Measurements from ENCODE around the gene SRGAP1. TPM values are rescaled to one million over a fixed set of nuclear protein-coding genes. Genes with fewer than 3 reads are reported as not detected.

The SRGAP1 gene
- total and polyA plus RNA-seq, 9 donors: 2.8 to 17.9 (median 8.6) TPM

DNA sequence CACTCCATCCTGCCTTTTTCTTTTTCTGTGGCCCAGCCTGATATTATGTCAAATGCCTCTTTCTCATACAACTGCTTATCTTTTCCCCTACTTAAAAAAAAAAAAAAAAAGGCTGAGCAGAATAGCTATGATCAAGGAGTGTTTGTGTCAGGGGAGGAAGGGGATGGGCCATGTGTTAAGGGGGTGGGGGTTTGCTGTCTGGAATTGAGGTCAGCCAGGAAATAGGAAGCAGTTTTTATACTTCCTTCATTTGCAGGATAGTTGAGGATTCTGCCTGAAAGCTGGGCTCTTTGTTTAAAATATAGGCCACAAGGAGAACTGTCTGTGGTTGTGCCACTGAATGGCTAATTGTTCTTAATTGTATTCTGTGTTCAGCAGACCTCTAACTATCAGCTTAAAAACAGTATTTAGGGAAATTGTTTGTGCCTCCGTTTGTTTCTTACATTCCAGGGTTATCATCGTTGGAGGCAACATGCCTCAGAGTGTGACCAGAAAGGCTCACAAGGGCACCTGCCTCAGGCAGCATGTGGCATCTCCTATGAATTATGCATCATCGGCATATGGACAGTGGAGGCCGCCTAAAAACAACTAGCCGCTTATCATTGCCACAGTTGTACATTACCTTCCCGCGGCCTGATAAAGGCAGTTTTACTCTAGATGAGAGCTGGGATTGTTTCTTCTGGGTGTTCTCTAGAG lies 96.0 kb downstream of the SRGAP1 start:
- TF ChIP-seq, protein P1, sequence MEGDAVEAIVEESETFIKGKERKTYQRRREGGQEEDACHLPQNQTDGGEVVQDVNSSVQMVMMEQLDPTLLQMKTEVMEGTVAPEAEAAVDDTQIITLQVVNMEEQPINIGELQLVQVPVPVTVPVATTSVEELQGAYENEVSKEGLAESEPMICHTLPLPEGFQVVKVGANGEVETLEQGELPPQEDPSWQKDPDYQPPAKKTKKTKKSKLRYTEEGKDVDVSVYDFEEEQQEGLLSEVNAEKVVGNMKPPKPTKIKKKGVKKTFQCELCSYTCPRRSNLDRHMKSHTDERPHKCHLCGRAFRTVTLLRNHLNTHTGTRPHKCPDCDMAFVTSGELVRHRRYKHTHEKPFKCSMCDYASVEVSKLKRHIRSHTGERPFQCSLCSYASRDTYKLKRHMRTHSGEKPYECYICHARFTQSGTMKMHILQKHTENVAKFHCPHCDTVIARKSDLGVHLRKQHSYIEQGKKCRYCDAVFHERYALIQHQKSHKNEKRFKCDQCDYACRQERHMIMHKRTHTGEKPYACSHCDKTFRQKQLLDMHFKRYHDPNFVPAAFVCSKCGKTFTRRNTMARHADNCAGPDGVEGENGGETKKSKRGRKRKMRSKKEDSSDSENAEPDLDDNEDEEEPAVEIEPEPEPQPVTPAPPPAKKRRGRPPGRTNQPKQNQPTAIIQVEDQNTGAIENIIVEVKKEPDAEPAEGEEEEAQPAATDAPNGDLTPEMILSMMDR (IDR thresholded peaks at IDR 0.05): no peak
- TF ChIP-seq EP300 (IDR thresholded peaks at IDR 0.05): no peak
- no peak for TF ChIP-seq POLR2A (IDR thresholded peaks at IDR 0.05)
- Histone ChIP-seq H3K4me3 (no peak overlapping the region), H3K27me3 (no peaks in the 10 kb centered on the region), H3K36me3 (no peaks in the 10 kb centered on the region), H3K27ac (no peak overlapping the region), H3K4me1 (ENCODE audit: insufficient read depth) (peaks cover 5% of the 10 kb centered on the region), H3K9me3 (no peaks in the 10 kb centered on the region)
- DNase-seq: no peak
- intact Hi-C loops (cut with DNase I): no loop called here
- 63 to 74% (median 73%) methylated on average over 7 of the region's 7 CpGs for WGBS, 3 donors

DNA sequence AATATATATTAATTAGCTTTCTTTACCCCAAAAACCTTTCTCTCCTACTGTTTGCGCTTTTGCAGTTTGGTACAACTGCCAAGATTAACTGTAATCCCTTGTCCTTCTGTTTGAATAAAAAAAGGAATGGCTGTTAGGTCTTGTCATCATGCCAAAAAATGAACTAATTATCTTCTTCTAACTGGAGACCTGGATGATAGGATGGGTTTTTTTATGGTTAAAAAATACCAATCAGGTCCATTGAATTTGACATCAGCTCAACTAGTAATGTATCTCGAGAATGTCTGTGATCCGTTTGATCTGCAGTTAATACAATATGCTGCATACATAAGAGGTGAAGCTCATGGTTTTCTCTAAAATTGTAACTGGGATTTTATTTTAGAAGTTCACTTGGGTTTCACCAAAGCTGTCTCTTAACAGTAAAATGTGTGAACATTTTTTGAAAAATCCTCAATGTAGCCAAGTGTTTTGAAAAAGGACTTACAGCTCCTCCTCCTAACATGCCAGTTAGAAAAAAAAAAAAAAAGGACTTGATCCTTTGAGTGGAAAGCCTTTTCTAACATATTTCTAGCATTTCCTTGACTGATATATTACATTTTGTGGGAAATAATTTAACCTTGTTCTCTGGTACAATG lies 96.8 kb downstream of the SRGAP1 start:
- TF ChIP-seq, protein P1 (IDR thresholded peaks at IDR 0.05): no peak
- TF ChIP-seq POLR2A (IDR thresholded peaks at IDR 0.05): no peak
- no peak for TF ChIP-seq EP300 (IDR thresholded peaks at IDR 0.05)
- H3K27ac ChIP-seq: no peak overlapping the region
- intact Hi-C loops (cut with DNase I): no loop called here

DNA sequence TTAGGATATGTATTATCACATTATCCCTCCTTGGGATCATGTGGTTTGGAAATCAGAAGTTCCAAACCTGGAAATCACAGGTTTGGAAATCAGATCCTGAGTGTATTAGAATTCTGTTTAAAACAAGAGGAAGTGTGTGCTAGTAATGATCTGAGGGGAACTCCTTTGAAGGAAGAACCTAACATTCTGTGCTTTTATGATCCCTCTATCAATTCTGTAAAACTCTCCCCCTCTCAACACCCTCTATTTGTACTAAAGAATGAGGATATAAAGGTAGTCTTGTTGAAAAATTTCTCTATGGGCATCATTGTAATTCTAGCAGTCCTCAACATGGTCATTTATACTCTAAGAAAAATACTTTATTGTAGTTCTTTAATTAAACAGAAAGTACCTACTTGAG lies 97.4 kb downstream of the SRGAP1 start:
- no peak overlapping the region for H3K27ac ChIP-seq

More for the DNA sequence above, 96.8 kb downstream of the SRGAP1 start:
- no peaks in the 10 kb centered on the region for H3K27me3 ChIP-seq
- DNase-seq: no peak
- H3K4me3 ChIP-seq: no peak overlapping the region
- H3K4me1 ChIP-seq (ENCODE audit: insufficient read depth): peaks cover 5% of the 10 kb centered on the region
- 86 to 90% (median 90%) methylated on average over 3 of the region's 3 CpGs for WGBS, 3 donors
- H3K9me3 ChIP-seq: no peaks in the 10 kb centered on the region
- H3K36me3 ChIP-seq: no peaks in the 10 kb centered on the region

DNA sequence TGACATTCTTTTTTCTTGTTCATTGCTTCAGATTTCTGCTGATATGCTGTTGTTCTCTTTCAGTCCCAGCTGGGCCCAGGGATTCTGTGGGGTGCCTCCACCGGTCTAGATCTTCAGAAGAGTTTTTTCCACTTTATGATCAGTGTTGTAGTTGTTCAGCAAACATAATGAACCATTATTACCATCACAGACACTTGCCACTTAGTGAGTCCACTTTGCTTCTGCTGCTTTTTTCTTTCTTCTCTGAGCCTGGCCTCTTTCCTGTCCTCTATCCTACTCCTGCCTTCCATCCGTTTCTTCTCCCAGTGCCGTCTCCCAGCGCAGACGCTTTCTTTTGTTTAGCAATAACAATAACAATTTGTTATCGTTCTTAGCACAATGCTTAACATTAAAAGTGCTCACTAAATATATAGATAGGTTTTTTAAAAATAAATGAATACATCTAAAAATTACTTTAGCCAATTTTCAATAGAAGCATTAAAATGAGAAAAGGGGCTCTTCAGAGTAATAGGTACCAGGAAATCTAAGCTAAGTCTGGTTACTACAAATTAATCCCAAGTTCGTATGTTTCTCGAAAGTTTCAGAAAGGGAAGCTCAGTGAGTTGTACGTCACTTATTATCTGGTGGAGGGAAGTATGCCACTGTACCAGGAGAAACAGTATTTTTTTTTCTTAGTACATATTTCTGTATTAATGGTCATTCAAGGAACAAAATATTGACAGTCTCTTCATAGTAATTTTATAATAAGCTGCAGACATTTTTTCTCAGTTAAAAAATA lies 98.2 kb downstream of the SRGAP1 start:
- peaks cover 5% of the 10 kb centered on the region for H3K4me1 ChIP-seq (ENCODE audit: insufficient read depth)
- DNase-seq: no peak
- no peak overlapping the region for H3K27ac ChIP-seq
- H3K4me3 ChIP-seq: no peak overlapping the region
- no peaks in the 10 kb centered on the region for H3K36me3 ChIP-seq
- H3K27me3 ChIP-seq: no peaks in the 10 kb centered on the region
- 82 to 95% (median 91%) methylated on average over 9 of the region's 9 CpGs for WGBS, 3 donors
- intact Hi-C loops (cut with DNase I): no loop called here
- TF ChIP-seq POLR2A (IDR thresholded peaks at IDR 0.05): no peak
- TF ChIP-seq, protein P1 (IDR thresholded peaks at IDR 0.05): no peak
- TF ChIP-seq EP300 (IDR thresholded peaks at IDR 0.05): no peak
- H3K9me3 ChIP-seq: no peaks in the 10 kb centered on the region

More for the DNA sequence above, 97.4 kb downstream of the SRGAP1 start:
- no peaks in the 10 kb centered on the region for H3K36me3 ChIP-seq
- no peaks in the 10 kb centered on the region for H3K9me3 ChIP-seq
- H3K27me3 ChIP-seq: no peaks in the 10 kb centered on the region
- peaks cover 5% of the 10 kb centered on the region for H3K4me1 ChIP-seq (ENCODE audit: insufficient read depth)
- intact Hi-C loops (cut with DNase I): no loop called here
- no peak for TF ChIP-seq POLR2A (IDR thresholded peaks at IDR 0.05)
- TF ChIP-seq, protein P1 (IDR thresholded peaks at IDR 0.05): no peak
- TF ChIP-seq EP300 (IDR thresholded peaks at IDR 0.05): no peak
- no peak overlapping the region for H3K4me3 ChIP-seq
- no peak for DNase-seq
